DMS114 treated with DMSO at 0.1 percent for 48 hours (cell line): ENCODE data around the gene BCL2L1.

Experiments
- DNase-seq: peaks from one replicate; lab custom pipeline; 2025; ENCODE audit not compliant: unreplicated experiment; lab: John Stamatoyannopoulos, UW

Gene BCL2L1

DNA sequence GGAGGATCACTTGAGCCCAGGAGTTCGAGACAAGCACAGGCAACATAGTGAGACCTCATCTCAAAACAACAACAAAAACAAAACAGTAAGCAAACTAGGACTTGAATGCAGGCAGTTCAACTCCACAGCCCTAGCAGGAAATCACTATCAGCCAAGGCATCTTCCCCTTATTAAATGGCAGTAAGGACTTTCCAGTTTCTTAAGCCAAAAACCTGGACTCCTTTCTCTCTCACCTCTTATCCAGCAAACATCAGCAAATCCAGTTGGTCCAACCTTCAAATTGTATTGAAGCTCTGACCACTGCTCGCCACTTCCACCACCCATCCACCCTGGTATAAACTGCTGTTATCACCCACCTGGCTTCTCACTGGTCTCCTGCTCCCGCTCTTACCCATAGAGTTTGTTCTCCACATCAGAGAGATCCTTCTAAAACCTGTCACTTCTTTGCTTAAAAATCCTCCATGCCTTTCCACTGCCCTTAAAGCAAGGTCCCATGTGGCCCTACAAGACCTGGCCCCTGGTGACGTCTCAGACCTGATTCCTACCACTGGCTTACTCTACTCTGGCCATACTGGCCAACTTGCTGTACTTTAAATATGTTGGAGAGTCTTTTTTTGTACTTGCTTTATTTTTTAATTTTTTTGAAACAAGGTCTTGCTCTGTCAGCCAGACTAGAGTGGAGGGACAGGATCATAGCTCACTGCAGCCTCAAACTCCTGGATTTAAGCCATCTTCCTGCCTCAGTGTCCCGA is 27.6 kb downstream of the BCL2L1 start:
- DNase-seq, result no peak

DNA sequence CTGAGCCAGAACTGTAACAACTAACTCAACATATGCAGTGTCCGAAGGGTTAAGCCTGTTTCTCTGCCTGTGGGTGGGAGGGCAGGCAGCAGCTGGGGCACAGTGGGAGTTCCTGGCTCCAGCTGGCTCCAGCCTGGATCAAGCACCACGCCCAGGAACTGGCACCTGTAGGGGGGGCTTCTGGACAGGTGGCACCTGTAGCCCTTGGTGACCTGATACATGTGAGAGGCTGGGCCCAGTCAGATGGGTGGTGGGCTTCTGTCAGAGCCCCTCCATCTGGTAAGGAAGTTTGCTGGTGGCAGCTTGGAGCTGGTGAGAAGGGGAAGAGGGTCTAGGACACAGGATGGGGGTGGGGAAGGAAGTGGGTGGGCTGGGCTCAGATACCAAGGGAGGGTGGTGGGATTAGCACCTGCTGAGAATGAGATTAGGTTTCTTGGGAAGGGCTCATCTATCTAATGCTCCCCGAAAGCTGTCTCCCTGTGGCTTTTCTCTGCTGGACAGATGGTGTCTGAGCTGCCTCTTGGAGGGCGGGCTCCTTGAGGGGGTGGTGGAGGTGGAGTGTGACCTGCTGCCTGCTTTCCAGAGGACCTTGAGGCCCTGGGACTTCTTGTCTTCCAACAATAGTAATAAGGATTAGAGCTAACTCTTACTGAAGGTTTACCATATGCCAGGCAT is 28.5 kb downstream of the BCL2L1 start:
- no peak for DNase-seq

GRCh38 chr20:31693402-31693801 is 29.3 kb downstream of the BCL2L1 start:
- DNase-seq, result no peak

GRCh38 chr20:31691646-31692275 is 30.9 kb downstream of the BCL2L1 start:
- DNase-seq, result no peak

DNA sequence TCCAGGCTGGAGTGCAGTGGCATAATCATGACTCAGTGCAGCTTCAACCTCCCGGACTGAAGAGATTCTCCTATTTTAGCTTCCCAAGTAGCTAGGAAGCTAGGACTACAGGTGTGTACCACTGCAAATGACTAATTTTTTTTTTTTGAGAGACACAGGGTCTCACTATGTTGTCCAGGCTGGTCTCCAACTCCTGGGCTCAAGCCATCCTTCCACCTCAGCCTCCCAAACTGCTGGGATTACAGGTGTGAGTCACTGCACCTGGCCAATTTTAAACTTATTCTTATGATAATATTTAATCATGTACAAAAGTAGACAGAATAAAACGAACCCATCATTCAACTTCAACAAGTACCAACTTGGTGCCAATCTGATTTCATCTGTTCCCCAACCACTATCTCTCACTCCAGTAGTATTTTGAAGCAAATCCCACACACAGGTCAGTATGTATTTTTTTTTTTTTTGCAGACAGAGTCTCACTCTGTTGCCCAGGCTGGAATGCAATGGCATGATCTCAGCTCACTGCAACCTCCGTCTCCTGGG is 32.5 kb downstream of the BCL2L1 start:
- DNase-seq, result no peak

- no peak for DNase-seq
Measured at GRCh38 chr20:31689141-31689540, 33.5 kb downstream of the BCL2L1 start.

DNA sequence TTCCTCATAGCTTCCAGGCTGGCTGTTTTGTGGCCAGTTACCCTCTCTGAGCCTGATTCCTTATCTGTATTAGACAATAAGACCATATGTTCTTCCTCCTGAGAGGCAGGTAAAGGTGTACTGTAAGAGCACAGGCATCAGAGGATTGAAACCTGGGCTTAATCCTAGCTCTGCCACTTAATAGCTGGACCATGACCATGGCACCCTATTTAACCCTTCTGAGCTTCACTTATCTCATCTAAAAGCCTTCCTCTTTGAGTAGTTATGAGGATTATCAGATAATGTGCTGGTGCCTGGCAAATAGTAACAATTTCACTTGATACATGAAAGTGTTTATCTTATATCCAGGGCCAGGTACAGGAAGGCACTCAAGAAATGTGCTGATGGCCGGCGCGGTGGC is 34.9 kb downstream of the BCL2L1 start:
- no peak for DNase-seq

- no peak for DNase-seq
Measured at GRCh38 chr20:31685853-31686643, 36.6 kb downstream of the BCL2L1 start.

GRCh38 chr20:31684153-31685015 is 38.3 kb downstream of the BCL2L1 start:
- no peak for DNase-seq

DNA sequence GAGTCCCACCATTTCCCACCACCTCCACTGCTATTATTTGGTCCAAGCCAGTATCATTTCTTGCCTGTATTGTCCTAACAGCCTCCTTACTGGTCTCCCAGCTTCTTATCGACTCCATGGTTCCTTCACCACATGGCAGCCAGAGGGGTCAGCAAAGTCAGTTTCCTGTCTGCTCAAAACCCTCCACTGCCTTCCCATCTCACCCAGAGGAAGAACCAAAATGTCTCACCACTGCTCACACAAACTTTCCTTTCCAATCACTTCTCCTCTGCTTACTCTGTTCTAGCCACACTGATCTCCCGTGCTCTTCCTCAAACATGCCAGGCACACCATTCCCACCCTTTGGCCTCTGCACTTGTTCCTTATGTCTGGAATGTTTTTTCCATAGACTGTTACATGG is 39.7 kb downstream of the BCL2L1 start:
- no peak for DNase-seq

- no peak for DNase-seq
Measured at GRCh38 chr20:31682352-31682751, 40.3 kb downstream of the BCL2L1 start.

DNA sequence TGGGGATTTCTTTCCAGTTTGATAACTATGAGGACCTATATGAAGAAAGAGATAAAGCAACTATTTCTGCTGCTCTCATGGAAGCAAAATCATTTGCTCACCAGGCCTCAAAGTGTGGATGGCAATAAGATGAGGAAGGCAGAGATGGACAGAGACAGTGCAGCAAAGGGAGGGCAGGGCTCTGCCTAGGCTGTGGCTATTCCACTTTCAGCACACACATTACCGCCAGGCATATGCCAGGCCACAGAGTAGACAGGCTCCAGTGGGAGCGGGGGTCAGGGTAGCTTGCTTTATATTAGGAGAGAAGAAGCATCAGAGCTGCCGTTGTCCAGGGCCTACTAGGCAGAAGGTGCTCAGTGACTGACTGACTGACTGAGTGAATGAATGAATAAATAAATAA is 40.9 kb downstream of the BCL2L1 start:
- DNase-seq, result no peak

DNA sequence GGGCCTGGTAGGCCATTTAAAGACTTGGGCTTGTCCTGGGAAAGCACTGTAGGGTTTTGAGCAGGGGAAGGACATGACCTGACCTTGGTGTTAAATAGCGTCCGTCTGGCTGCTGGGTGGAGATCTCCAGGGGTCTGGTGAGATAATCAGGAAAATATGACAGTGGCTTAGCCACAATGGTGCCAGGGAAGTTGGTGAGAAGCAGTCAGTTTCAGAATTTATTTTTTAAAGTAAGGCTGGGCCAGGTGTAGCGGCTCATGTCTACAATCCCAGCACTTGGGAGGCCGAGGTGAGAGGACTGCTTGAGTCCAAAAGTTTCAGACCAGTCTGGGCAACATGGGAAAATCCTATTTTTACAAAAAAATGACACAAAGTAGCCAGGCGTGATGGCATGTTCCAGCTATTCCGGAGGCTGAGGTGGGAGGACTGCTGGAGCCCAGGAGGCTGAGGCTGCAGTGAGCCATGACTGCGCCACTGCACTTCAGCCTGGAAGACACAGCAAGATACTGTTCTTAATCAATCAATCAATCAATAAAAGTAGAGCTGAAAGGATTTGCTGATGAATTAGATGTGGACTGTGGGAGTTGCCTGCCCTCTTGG is 41.4 kb downstream of the BCL2L1 start:
- no peak for DNase-seq

GRCh38 chr20:31680286-31681127 is 42.2 kb downstream of the BCL2L1 start:
- no peak for DNase-seq

GRCh38 chr20:31679357-31680285 is 43.0 kb downstream of the BCL2L1 start:
- no peak for DNase-seq

GRCh38 chr20:31678389-31679356 is 44.0 kb downstream of the BCL2L1 start:
- no peak for DNase-seq
